Measurements from ENCODE around the gene SLC39A7. TPM values are rescaled to one million over a fixed set of nuclear protein-coding genes. Genes with fewer than 3 reads are reported as not detected.

The SLC39A7 gene
- total and polyA plus RNA-seq, 2 of the 13 experiments (the other 11 are each of a cell fraction or from before 2014, with no cell fraction given): 142 to 229 TPM

GRCh38 chr6:33161354-33162331, 39.0 kb upstream of the SLC39A7 start (continued):
- TF ChIP-seq, protein P1, sequence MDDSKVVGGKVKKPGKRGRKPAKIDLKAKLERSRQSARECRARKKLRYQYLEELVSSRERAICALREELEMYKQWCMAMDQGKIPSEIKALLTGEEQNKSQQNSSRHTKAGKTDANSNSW (CRISPR knock-in tag; IDR thresholded peaks at IDR 0.05; ENCODE audit: borderline replicate concordance): no peak
- TF ChIP-seq FOXC1 (CRISPR knock-in tag; IDR thresholded peaks at IDR 0.05; ENCODE audit: borderline replicate concordance) (peak; percentile 58), CAMTA2 (CRISPR knock-in tag; IDR thresholded peaks at IDR 0.05; ENCODE audit: borderline replicate concordance) (0 out of 2 replicates have a peak, but pooled peaks have one; percentile 40), SKIL (CRISPR knock-in tag; IDR thresholded peaks at IDR 0.05; ENCODE audit: borderline replicate concordance) (no peak), E2F2 (CRISPR knock-in tag; IDR thresholded peaks at IDR 0.05; ENCODE audit: borderline replicate concordance) (no peak), SOX5 (CRISPR knock-in tag; IDR thresholded peaks at IDR 0.05; ENCODE audit: borderline replicate concordance) (no peak), ZNF768 (CRISPR knock-in tag; IDR thresholded peaks at IDR 0.05) (peak; percentile 30; the same call in 1 of the 2 replicates), IRF2 (CRISPR knock-in tag; IDR thresholded peaks at IDR 0.05) (no peak), ZMYM2 (CRISPR knock-in tag; IDR thresholded peaks at IDR 0.05) (no peak), GABPB1 (CRISPR knock-in tag; IDR thresholded peaks at IDR 0.05) (peak; percentile 65; the same call in 1 of the 2 replicates), ZNF33A (CRISPR knock-in tag; IDR thresholded peaks at IDR 0.05; ENCODE audit: borderline replicate concordance) (peak; percentile 82; the same call in 1 of the 2 replicates), ZNF460 (CRISPR knock-in tag; IDR thresholded peaks at IDR 0.05; ENCODE audit: borderline replicate concordance) (no peak; the same call in 1 of the 2 replicates), DR1 (CRISPR knock-in tag; IDR thresholded peaks at IDR 0.05) (0 out of 2 replicates have a peak, but pooled peaks have one; percentile 24), ZBTB20 (CRISPR knock-in tag; IDR thresholded peaks at IDR 0.05; ENCODE audit: borderline replicate concordance, low read depth) (no peak), GFI1 (CRISPR knock-in tag; IDR thresholded peaks at IDR 0.05; ENCODE audit: borderline replicate concordance) (no peak)
- TF ChIP-seq, protein P2, sequence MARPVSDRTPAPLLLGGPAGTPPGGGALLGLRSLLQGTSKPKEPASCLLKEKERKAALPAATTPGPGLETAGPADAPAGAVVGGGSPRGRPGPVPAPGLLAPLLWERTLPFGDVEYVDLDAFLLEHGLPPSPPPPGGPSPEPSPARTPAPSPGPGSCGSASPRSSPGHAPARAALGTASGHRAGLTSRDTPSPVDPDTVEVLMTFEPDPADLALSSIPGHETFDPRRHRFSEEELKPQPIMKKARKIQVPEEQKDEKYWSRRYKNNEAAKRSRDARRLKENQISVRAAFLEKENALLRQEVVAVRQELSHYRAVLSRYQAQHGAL (CRISPR knock-in tag; IDR thresholded peaks at IDR 0.05; ENCODE audit: not compliant biosample characterization): no peak
- TF ChIP-seq, protein P3, sequence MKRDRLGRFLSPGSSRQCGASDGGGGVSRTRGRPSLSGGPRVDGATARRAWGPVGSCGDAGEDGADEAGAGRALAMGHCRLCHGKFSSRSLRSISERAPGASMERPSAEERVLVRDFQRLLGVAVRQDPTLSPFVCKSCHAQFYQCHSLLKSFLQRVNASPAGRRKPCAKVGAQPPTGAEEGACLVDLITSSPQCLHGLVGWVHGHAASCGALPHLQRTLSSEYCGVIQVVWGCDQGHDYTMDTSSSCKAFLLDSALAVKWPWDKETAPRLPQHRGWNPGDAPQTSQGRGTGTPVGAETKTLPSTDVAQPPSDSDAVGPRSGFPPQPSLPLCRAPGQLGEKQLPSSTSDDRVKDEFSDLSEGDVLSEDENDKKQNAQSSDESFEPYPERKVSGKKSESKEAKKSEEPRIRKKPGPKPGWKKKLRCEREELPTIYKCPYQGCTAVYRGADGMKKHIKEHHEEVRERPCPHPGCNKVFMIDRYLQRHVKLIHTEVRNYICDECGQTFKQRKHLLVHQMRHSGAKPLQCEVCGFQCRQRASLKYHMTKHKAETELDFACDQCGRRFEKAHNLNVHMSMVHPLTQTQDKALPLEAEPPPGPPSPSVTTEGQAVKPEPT (CRISPR knock-in tag; IDR thresholded peaks at IDR 0.05; ENCODE audit: low read depth): no peak
